Measurements from ENCODE around the gene ZNF217.
"Not testable (repeated sequence)": the region's sequence is repeated elsewhere in the genome, so short reads cannot be mapped to it uniquely, and the experiment has no call there.

ZNF217 gene

DNA sequence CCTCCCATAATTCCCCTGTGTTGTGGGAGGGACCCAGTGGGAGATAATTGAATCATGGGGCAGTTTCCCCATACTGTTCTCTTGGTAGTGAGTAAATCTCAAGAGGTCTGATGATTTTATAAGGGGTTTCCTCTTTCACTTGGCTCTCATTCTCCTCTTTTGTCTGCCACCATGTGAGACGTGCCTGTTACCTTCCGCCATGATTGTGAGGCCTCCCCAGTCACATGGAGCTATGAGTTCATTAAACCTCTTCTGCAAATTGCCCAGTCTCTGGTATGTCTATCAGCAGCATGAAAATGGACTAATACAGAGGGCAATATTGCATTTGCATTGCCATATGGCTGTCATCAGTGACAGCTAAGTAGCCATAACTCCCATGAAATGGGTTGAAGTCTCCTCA is 63.2 kb downstream of the ZNF217 start:
- DNase-seq (ENCODE audit: low read depth), result no peak

DNA sequence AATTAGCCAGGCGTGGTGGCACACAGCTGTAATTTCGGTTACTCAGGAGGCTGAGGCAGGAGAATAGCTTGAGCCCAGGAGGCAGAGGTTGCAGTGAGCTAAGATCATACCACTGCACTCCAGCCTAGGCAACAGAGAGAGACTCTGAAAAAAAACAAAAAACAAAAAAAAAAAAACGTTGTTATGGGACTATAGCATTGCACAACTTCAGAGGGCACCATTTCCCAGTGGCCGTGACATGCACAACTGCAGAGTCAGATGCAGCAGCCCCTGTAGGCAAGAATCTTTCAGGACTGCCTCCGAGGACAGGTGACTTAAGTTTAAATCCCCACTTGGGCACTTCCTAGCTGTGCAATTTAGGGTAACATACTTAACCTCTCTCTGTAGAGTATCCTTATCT is 64.0 kb downstream of the ZNF217 start:
- no peak for DNase-seq (ENCODE audit: low read depth)

GRCh38 chr20:53527196-53527595 is 66.4 kb downstream of the ZNF217 start:
- DNase-seq (ENCODE audit: low read depth), result no peak

GRCh38 chr20:53524589-53525312 is 68.9 kb downstream of the ZNF217 start:
- no peak for DNase-seq (ENCODE audit: low read depth)

- not testable (repeated sequence) for DNase-seq (ENCODE audit: low read depth)
These were observed 70.0 kb downstream of the ZNF217 start for GRCh38 chr20:53523615-53524014.

DNA sequence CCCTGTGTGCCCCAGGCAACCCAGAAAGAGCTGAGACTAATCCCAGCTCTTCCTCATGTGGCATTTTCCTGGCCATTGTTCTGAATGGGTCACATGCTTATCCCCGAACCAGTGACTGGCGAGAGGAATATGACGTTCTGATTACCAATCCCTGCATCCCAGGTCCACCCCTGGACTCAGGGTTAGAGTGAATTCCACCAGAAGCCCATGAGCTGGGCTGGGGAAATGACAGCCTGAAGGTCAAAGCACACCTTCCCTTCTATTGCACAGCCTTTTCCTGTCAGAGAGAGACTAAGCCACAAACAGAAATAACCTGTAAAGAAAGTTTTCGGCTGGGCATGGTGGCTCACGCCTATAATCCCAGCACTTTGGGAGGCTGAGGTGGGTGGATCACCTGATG is 70.9 kb downstream of the ZNF217 start:
- DNase-seq (ENCODE audit: low read depth), result no peak

DNA sequence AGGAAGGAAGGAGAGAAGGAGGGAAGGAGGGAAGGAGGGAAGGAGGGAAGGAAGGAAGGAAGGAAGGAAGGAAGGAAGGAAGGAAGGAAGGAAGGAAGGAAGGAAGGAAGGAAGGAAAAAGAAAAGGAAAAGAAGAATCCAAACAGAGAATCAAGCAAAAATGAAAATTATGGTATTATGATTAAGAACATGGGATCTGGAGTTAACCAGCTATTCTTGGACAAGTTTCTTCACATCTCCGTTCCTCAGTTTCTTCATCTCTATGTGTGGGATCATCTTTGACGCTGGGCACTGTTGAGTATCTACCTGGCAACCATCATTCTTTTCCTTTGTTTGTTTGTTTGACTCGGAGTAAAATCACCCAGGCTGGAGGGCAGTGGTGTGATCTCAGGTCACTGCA is 71.6 kb downstream of the ZNF217 start:
- DNase-seq (ENCODE audit: low read depth), result no peak

GRCh38 chr20:53521421-53521820 is 72.2 kb downstream of the ZNF217 start:
- DNase-seq (ENCODE audit: low read depth), result not testable (repeated sequence)

GRCh38 chr20:53517146-53517545 is 76.5 kb downstream of the ZNF217 start:
- no peak for DNase-seq (ENCODE audit: low read depth)
